SK-N-SH (cell line): Measurements from ENCODE around the gene SNCAIP. TPM values are rescaled to one million over a fixed set of nuclear protein-coding genes. Genes with fewer than 3 reads are reported as not detected.

ENCODE experiments used
- CTCF ChIA-PET: fragments of 300-600, 350-600 bp; formaldehyde crosslinking; extraction: SDS; loops from one replicate; lab custom pipeline; 2021; lab: Yijun Ruan, JAX
- POLR2A ChIA-PET: fragments of 350-600 bp; sonication (Branson Sonifier 250); formaldehyde crosslinking; extraction: SDS; loops from one replicate; lab custom pipeline; 2020; ENCODE audit warnings: antibody characterized with exemption, inconsistent platforms; lab: Yijun Ruan, JAX
- DNase-seq: peaks from one replicate; pipeline ENCODE4 v3.0.0; 2012
- H2AFZ ChIP-seq: fragments of 200-600 bp; sonication (generic); 2 replicates; pipeline ENCODE4 v1.8.1; 2016; ENCODE audit warnings: antibody characterized with exemption, mild to moderate bottlenecking, low read depth
- H3F3A ChIP-seq: fragments of 200-600 bp; sonication (generic); replicated peaks from 2 replicates; pipeline ENCODE3; 2016; ENCODE audit warnings: antibody characterized with exemption, mild to moderate bottlenecking; ENCODE audit not compliant: insufficient read depth
- H3K27ac ChIP-seq, 2 experiments: fragments of 200-500 bp in 1 of 2; fragments of 200-600 bp in 1 of 2; sonication (Bioruptor generic) in 1 of 2; sonication (generic), shearing (Covaris generic) in 1 of 2; 2 replicates each; pipeline versions ENCODE4 v1.5.1 to v1.6.1; 2014 to 2016; ENCODE audit warnings: low read depth in 2 of 2, inconsistent platforms in 1 of 2, low read length in 1 of 2, mild to moderate bottlenecking in 1 of 2, mixed read lengths in 1 of 2
- H3K27me3 ChIP-seq: fragments of 200-600 bp; sonication (generic), shearing (Covaris generic); 2 replicates; pipeline ENCODE4 v1.6.1; 2016; ENCODE audit warnings: mixed run types; ENCODE audit not compliant: insufficient read depth
- H3K36me3 ChIP-seq, 2 experiments: fragments of 200-500 bp in 1 of 2; fragments of 200-600 bp in 1 of 2; sonication (Bioruptor generic) in 1 of 2; sonication (generic) in 1 of 2; replicated peaks in 1 of 2; 2 replicates each; pipeline versions ENCODE3 to v1.5.1; 2014 to 2016; ENCODE audit warnings: low read length in 1 of 2, mild to moderate bottlenecking in 1 of 2; ENCODE audit not compliant: insufficient read depth in 2 of 2, control insufficient read depth in 1 of 2
- H3K4me1 ChIP-seq, 2 experiments: fragments of 200-500 bp in 1 of 2; fragments of 200-600 bp in 1 of 2; sonication (Bioruptor generic) in 1 of 2; sonication (generic), shearing (Covaris generic) in 1 of 2; 2 replicates each; pipeline versions ENCODE4 v1.5.1 to v1.6.1; 2014 to 2016; ENCODE audit warnings: low read depth in 1 of 2, low read length in 1 of 2, mixed run types in 1 of 2; ENCODE audit not compliant: insufficient read depth in 2 of 2, control insufficient read depth in 1 of 2
- H3K4me2 ChIP-seq: fragments of 200-600 bp; sonication (generic), shearing (Covaris generic); 2 replicates; pipeline ENCODE4 v1.6.1; 2017; ENCODE audit warnings: mixed run types
- H3K4me3 ChIP-seq, 2 experiments: fragments of 200-500 bp in 1 of 2; fragments of 200-600 bp in 1 of 2; sonication (Bioruptor generic) in 1 of 2; sonication (generic), shearing (Covaris generic) in 1 of 2; 2 replicates each; pipeline versions ENCODE4 v1.5.1 to v1.8.1; 2014 to 2016; ENCODE audit warnings: low read depth in 2 of 2, inconsistent platforms in 1 of 2, low read length in 1 of 2, mild to moderate bottlenecking in 1 of 2, mixed read lengths in 1 of 2, moderate library complexity in 1 of 2
- H3K79me2 ChIP-seq: fragments of 200-600 bp; sonication (generic); 2 replicates; pipeline ENCODE4 v1.8.1; 2017; ENCODE audit warnings: mild to moderate bottlenecking; ENCODE audit not compliant: insufficient read depth
- H3K9ac ChIP-seq: fragments of 200-600 bp; sonication (generic); 2 replicates; pipeline ENCODE4 v1.6.1; 2017; ENCODE audit warnings: mixed run types
- H3K9me2 ChIP-seq: fragments of 200-600 bp; sonication (generic); 2 replicates; pipeline ENCODE4 v1.6.1; 2017; ENCODE audit warnings: mixed run types
- H3K9me3 ChIP-seq: fragments of 200-600 bp; sonication (generic); 2 replicates; pipeline ENCODE4 v1.6.1; 2017; ENCODE audit warnings: mixed run types, mild to moderate bottlenecking, moderate library complexity
- H4K20me1 ChIP-seq: fragments of 200-600 bp; sonication (generic); 2 replicates; pipeline ENCODE4 v1.6.1; 2017; ENCODE audit warnings: mild to moderate bottlenecking, mixed run types; ENCODE audit not compliant: insufficient read depth
- CHD2 ChIP-seq: fragments of 150-350 bp; IDR thresholded peaks from 2 replicates; pipeline ENCODE4 v1.6.1; 2018; ENCODE audit warnings: low read length; ENCODE audit not compliant: partially characterized antibody
- EZH2phosphoT487 ChIP-seq: fragments of 200-600 bp; sonication (generic); IDR thresholded peaks from 2 replicates; pipeline ENCODE4 v1.6.1; 2017; ENCODE audit warnings: low read depth, mixed run types, mild to moderate bottlenecking, antibody characterized with exemption, moderate library complexity, borderline replicate concordance
- FOSL2 ChIP-seq: IDR thresholded peaks from 2 replicates; pipeline ENCODE4 v1.4.0; 2012; ENCODE audit warnings: low read depth, mild to moderate bottlenecking, moderate library complexity, borderline replicate concordance
- FOXJ3 ChIP-seq: sonication (generic); formaldehyde crosslinking; IDR thresholded peaks from 2 replicates; pipeline ENCODE4 v1.5.1; 2020; ENCODE audit warnings: mild to moderate bottlenecking, missing genetic modification reagents
- FOXM1 ChIP-seq: IDR thresholded peaks from 2 replicates; pipeline ENCODE4 v1.4.0; 2012; ENCODE audit warnings: low read depth, mild to moderate bottlenecking
- JUND ChIP-seq: IDR thresholded peaks from 2 replicates; pipeline ENCODE4 v1.4.0; 2012
- MAX ChIP-seq: IDR thresholded peaks from 2 replicates; pipeline ENCODE4 v1.4.0; 2012; ENCODE audit warnings: low read depth
- MXI1 ChIP-seq: IDR thresholded peaks from 2 replicates; pipeline ENCODE4 v1.6.1; 2012; ENCODE audit warnings: mild to moderate bottlenecking, low read depth, low read length, improper control_type of control experiment
- NFIC ChIP-seq: IDR thresholded peaks from 2 replicates; pipeline ENCODE4 v1.4.0; 2012; ENCODE audit warnings: borderline replicate concordance
- PBX3 ChIP-seq: IDR thresholded peaks from 2 replicates; pipeline ENCODE4; 2012
- RCOR1 ChIP-seq: fragments of 150-350 bp; IDR thresholded peaks from 2 replicates; pipeline ENCODE4 v1.6.1; 2017; ENCODE audit warnings: antibody characterized with exemption, low read length
- SIN3A ChIP-seq: IDR thresholded peaks from 2 replicates; pipeline ENCODE4 v1.6.1; 2012; ENCODE audit warnings: low read depth, mild to moderate bottlenecking, low read length, moderate library complexity, borderline replicate concordance
- TCF12 ChIP-seq: IDR thresholded peaks from 2 replicates; pipeline ENCODE4 v1.4.0; 2012
- TEAD4 ChIP-seq: IDR thresholded peaks from 2 replicates; pipeline ENCODE4 v1.4.0; 2012; ENCODE audit warnings: mild to moderate bottlenecking, borderline replicate concordance; ENCODE audit not compliant: insufficient read depth
- USF1 ChIP-seq: IDR thresholded peaks from 2 replicates; pipeline ENCODE4 v1.4.0; 2012; ENCODE audit warnings: low read depth, borderline replicate concordance
- YY1 ChIP-seq: IDR thresholded peaks from 2 replicates; pipeline ENCODE4 v1.4.0; 2012; ENCODE audit warnings: low read depth, mild to moderate bottlenecking
- ZBTB33 ChIP-seq: IDR thresholded peaks from 2 replicates; pipeline ENCODE4 v1.4.0; 2012; ENCODE audit warnings: low read depth, borderline replicate concordance
- WGBS: methylation state at CpG from one replicate; pipeline ENCODE4 v1.1.6; 2017; ENCODE audit warnings: low lambda C conversion rate; 5-methylcytosine and 5-hydroxymethylcytosine counted together
- polyA plus RNA-seq, 3 experiments: library from polyadenylated mRNA; depleted of rRNA; stranded (reverse); fragments of >200 nt; gene quantifications; 2 replicates each; pipeline ENCODE4 v1.2.3, GENCODE V29; 2012
- TF ChIP-seq, protein P1 (sequence below): fragments of 150-350 bp; IDR thresholded peaks from 2 replicates; pipeline ENCODE4 v1.6.1; 2017; ENCODE audit warnings: antibody characterized with exemption, low read length, low read depth, borderline replicate concordance

SNCAIP gene
- polyA plus RNA-seq, 1 of the 3 experiments (the other 2 are of a cell fraction), result not detected

GRCh38 chr5:122354293-122354692 is 42.3 kb downstream of the SNCAIP start:
- Histone ChIP-seq H3K27me3 (no peaks in the 10 kb centered on the region), H3K27ac (no peak overlapping the region; a peak in 1 of 4 replicates), H3K4me2 (no peak overlapping the region), H3K36me3 (no peaks in the 10 kb centered on the region), H3K9ac (no peak overlapping the region), H3F3A (no peaks in the 10 kb centered on the region), H4K20me1 (no peaks in the 10 kb centered on the region), H3K4me1 (peaks cover 0 to 19% of the 10 kb centered on the region in 2 experiments; a peak in 2 of 4 replicates), H3K4me3 (no peak overlapping the region), H3K9me2 (no peaks in the 10 kb centered on the region), H3K9me3 (no peaks in the 10 kb centered on the region), H3K79me2 (no peaks in the 10 kb centered on the region), H2AFZ (no peak overlapping the region)
- ChIA-PET POLR2A (no interaction called here), CTCF (no interaction called here)
- no peak for DNase-seq
- WGBS, result 58% methylated on average over 3 of the region's 3 CpGs
- no peak for TF ChIP-seq MAX
- no peak for TF ChIP-seq JUND
- TF ChIP-seq SIN3A, result no peak
- TF ChIP-seq EZH2phosphoT487, result no peak
- TF ChIP-seq YY1, result no peak
- TF ChIP-seq FOSL2, result no peak
- no peak for TF ChIP-seq ZBTB33
- no peak for TF ChIP-seq TEAD4

DNA sequence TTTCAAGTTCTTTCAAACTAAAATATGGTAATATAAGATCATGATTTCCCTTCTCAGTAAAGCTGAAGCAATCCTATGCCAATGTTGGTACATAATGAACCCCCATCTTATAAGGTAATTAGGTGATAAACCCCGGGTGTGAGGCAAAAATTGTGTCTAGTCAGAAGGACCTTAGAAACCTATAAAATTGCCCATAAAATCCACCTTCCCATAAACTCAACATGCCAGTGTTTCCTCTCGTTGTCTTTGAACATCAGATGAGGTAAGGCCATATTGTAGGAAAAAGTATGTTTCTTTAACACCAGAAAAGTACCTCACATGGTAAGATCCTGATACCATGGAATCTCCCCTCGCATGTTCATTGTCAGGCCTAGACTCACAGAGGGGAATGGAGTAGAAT is 43.3 kb downstream of the SNCAIP start:
- no peaks in the 10 kb centered on the region for H4K20me1 ChIP-seq
- CTCF ChIA-PET, result interaction anchor here (1.4 kb wide), 1 partner anchor 145 kb away, joined by 4 read pairs; no protein-coding TSS in a partner anchor
- H3F3A ChIP-seq, result no peaks in the 10 kb centered on the region
- no peak overlapping the region for H3K27ac ChIP-seq
- DNase-seq, result no peak
- no peak overlapping the region for H3K4me2 ChIP-seq
- TF ChIP-seq, protein P1, sequence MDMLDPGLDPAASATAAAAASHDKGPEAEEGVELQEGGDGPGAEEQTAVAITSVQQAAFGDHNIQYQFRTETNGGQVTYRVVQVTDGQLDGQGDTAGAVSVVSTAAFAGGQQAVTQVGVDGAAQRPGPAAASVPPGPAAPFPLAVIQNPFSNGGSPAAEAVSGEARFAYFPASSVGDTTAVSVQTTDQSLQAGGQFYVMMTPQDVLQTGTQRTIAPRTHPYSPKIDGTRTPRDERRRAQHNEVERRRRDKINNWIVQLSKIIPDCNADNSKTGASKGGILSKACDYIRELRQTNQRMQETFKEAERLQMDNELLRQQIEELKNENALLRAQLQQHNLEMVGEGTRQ, result no peak
- TF ChIP-seq USF1 (no peak), NFIC (no peak), FOXJ3 (CRISPR knock-in tag) (no peak), YY1 (no peak), FOXM1 (no peak), ZBTB33 (no peak), MAX (no peak), FOSL2 (no peak), MXI1 (no peak), TCF12 (no peak), PBX3 (no peak), RCOR1 (no peak), JUND (no peak), CHD2 (no peak)
- no peaks in the 10 kb centered on the region for H3K79me2 ChIP-seq
- POLR2A ChIA-PET, result no interaction called here
- no peak overlapping the region for H2AFZ ChIP-seq
- WGBS, result 26% methylated on average over 3 of the region's 3 CpGs
- no peaks in the 10 kb centered on the region for H3K9me2 ChIP-seq
- no peaks in the 10 kb centered on the region for H3K27me3 ChIP-seq
- H3K9ac ChIP-seq, result no peak overlapping the region
- H3K9me3 ChIP-seq, result no peaks in the 10 kb centered on the region
- no peaks in the 10 kb centered on the region for H3K36me3 ChIP-seq
- no peak overlapping the region for H3K4me3 ChIP-seq
- peaks cover 0 to 15% of the 10 kb centered on the region in 2 experiments; a peak in 2 of 4 replicates for H3K4me1 ChIP-seq
